ENCODE results near the gene ZNF618. TPM values are rescaled to one million over a fixed set of nuclear protein-coding genes. Genes with fewer than 3 reads are reported as not detected.

The ZNF618 gene
- polyA plus RNA-seq, 3 donors, result 0.53 to 1.9 (median 0.78) TPM

DNA sequence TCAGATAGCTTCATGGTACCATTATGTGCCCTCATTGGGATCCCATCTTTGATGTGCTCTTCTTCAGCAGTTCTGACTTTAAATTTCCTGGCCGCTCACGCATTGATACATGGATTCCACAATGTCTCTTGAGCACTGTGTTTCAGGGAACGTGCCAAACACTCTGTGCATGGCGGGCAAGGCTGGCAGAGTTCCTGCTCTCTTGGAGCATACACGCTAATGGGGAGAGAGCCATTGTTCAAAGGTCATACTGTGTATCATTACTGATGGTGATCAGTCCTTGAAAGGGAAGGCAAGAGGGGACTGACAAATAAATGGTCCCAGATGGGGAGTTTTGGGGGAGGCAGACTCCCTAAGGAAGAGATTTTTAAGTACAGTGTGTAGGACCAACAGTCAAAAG is 149.7 kb downstream of the ZNF618 start:
- TF ChIP-seq, protein P1, sequence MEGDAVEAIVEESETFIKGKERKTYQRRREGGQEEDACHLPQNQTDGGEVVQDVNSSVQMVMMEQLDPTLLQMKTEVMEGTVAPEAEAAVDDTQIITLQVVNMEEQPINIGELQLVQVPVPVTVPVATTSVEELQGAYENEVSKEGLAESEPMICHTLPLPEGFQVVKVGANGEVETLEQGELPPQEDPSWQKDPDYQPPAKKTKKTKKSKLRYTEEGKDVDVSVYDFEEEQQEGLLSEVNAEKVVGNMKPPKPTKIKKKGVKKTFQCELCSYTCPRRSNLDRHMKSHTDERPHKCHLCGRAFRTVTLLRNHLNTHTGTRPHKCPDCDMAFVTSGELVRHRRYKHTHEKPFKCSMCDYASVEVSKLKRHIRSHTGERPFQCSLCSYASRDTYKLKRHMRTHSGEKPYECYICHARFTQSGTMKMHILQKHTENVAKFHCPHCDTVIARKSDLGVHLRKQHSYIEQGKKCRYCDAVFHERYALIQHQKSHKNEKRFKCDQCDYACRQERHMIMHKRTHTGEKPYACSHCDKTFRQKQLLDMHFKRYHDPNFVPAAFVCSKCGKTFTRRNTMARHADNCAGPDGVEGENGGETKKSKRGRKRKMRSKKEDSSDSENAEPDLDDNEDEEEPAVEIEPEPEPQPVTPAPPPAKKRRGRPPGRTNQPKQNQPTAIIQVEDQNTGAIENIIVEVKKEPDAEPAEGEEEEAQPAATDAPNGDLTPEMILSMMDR (IDR thresholded peaks at IDR 0.05), result no peak
- Mint-ChIP-seq H3K27ac (no peak overlapping the region), H3K36me3 (peaks cover 38% of the 10 kb centered on the region in 2 donors)

GRCh38 chr9:114026335-114026734 is 150.2 kb downstream of the ZNF618 start:
- WGBS (ENCODE audit: insufficient coverage), result 97% methylated on average over 3 of the region's 4 CpGs
- H3K4me3 Mint-ChIP-seq, result no peak overlapping the region
- Histone ChIP-seq H3K27me3 (ENCODE audit: control insufficient read depth in 2 of 2, insufficient read depth in 2 of 2, low read length in 2 of 2) (no peaks in the 10 kb centered on the region), H3K79me2 (ENCODE audit: insufficient read depth, low read length) (no peaks in the 10 kb centered on the region), H2AFZ (ENCODE audit: insufficient read depth, low read depth, low read length, poor library complexity, severe bottlenecking) (no peak overlapping the region), H3K9ac (ENCODE audit: insufficient read depth, low read length, poor library complexity, severe bottlenecking) (no peak overlapping the region), H3K36me3 (replicated peaks in 1 of 2; ENCODE audit: control insufficient read depth in 1 of 2, insufficient read depth in 2 of 2, low read length in 2 of 2) (peaks cover 0 to 21% of the 10 kb centered on the region in 2 donors), H3K4me1 (ENCODE audit: control insufficient read depth in 1 of 2, insufficient read depth in 2 of 2, low read length in 2 of 2) (peaks cover 0 to 7% of the 10 kb centered on the region in 2 donors), H3K27ac (ENCODE audit: low read depth in 1 of 2, low read length in 2 of 2) (no peak overlapping the region), H4K20me1 (ENCODE audit: insufficient read depth, low read length) (no peaks in the 10 kb centered on the region), H3K4me2 (replicated peaks; ENCODE audit: extremely low read depth, low read length, poor library complexity, severe bottlenecking) (no peak overlapping the region), H3K4me3 (replicated peaks in 1 of 3; ENCODE audit: low read depth in 2 of 3, low read length in 3 of 3) (no peak overlapping the region), H3K9me3 (replicated peaks in 1 of 2; ENCODE audit: control insufficient read depth in 1 of 2, insufficient read depth in 1 of 2, low read length in 2 of 2) (peaks cover 2 to 14% of the 10 kb centered on the region in 2 donors)
- no peak for DNase-seq
- peaks cover 7% of the 10 kb centered on the region for H3K4me1 Mint-ChIP-seq
- peaks cover 38% of the 10 kb centered on the region in 2 donors for H3K36me3 Mint-ChIP-seq
- TF ChIP-seq, protein P1 (IDR thresholded peaks at IDR 0.05), result no peak
- H3K9me3 Mint-ChIP-seq, result peaks cover 10 to 18% (median 16%) of the 10 kb centered on the region in 7 donors
- no peak overlapping the region for H3K27ac Mint-ChIP-seq
- peaks cover 0 to 2% (median 0%) of the 10 kb centered on the region in 3 donors for H3K27me3 Mint-ChIP-seq (ENCODE audit: low read depth in 3 of 3)
- intact Hi-C loops (cut with micrococcal nuclease), result no loop called here

More for the DNA sequence above, 149.7 kb downstream of the ZNF618 start:
- Histone ChIP-seq H3K36me3 (replicated peaks in 1 of 2; ENCODE audit: control insufficient read depth in 1 of 2, insufficient read depth in 2 of 2, low read length in 2 of 2) (peaks cover 0 to 21% of the 10 kb centered on the region in 2 donors), H4K20me1 (ENCODE audit: insufficient read depth, low read length) (no peaks in the 10 kb centered on the region), H3K27me3 (ENCODE audit: control insufficient read depth in 2 of 2, insufficient read depth in 2 of 2, low read length in 2 of 2) (no peaks in the 10 kb centered on the region), H3K4me1 (ENCODE audit: control insufficient read depth in 1 of 2, insufficient read depth in 2 of 2, low read length in 2 of 2) (peaks cover 0 to 11% of the 10 kb centered on the region in 2 donors), H3K4me2 (replicated peaks; ENCODE audit: extremely low read depth, low read length, poor library complexity, severe bottlenecking) (no peak overlapping the region), H2AFZ (ENCODE audit: insufficient read depth, low read depth, low read length, poor library complexity, severe bottlenecking) (no peak overlapping the region), H3K9ac (ENCODE audit: insufficient read depth, low read length, poor library complexity, severe bottlenecking) (no peak overlapping the region), H3K27ac (ENCODE audit: low read depth in 1 of 2, low read length in 2 of 2) (no peak overlapping the region), H3K4me3 (replicated peaks in 1 of 3; ENCODE audit: low read depth in 2 of 3, low read length in 3 of 3) (no peak overlapping the region), H3K9me3 (replicated peaks in 1 of 2; ENCODE audit: control insufficient read depth in 1 of 2, insufficient read depth in 1 of 2, low read length in 2 of 2) (peaks cover 2 to 14% of the 10 kb centered on the region in 2 donors), H3K79me2 (ENCODE audit: insufficient read depth, low read length) (no peaks in the 10 kb centered on the region)
- intact Hi-C loops (cut with micrococcal nuclease), result no loop called here
- peaks cover 10 to 18% (median 16%) of the 10 kb centered on the region in 7 donors for H3K9me3 Mint-ChIP-seq
- WGBS (ENCODE audit: insufficient coverage), result 93% methylated on average over 5 of the region's 5 CpGs
- H3K4me1 Mint-ChIP-seq, result peaks cover 11% of the 10 kb centered on the region
- no peak overlapping the region for H3K4me3 Mint-ChIP-seq
- H3K27me3 Mint-ChIP-seq (ENCODE audit: low read depth in 3 of 3), result peaks cover 0 to 2% (median 0%) of the 10 kb centered on the region in 3 donors
- DNase-seq, result no peak

Measured in CD14-positive monocyte (primary cell).